Stimulated activated CD8-positive, alpha-beta memory T cell treated with anti-CD3 and anti-CD28 coated beads, Interleukin-4, amount 100 ng/mL, for 1 hour (primary cell): ENCODE data around the gene SUPT3H.

Experiments used
- DNase-seq, 2 donors: peaks; one replicate each; pipeline ENCODE4 v3.0.0-alpha.2; 2020; ENCODE audit warnings: low read depth in 2 of 2, low spot score in 1 of 2

SUPT3H gene

GRCh38 chr6:45012687-45013086 is 365.0 kb downstream of the SUPT3H start:
- no peak for DNase-seq

GRCh38 chr6:45009576-45009975 is 368.2 kb downstream of the SUPT3H start:
- DNase-seq: no peak

DNA sequence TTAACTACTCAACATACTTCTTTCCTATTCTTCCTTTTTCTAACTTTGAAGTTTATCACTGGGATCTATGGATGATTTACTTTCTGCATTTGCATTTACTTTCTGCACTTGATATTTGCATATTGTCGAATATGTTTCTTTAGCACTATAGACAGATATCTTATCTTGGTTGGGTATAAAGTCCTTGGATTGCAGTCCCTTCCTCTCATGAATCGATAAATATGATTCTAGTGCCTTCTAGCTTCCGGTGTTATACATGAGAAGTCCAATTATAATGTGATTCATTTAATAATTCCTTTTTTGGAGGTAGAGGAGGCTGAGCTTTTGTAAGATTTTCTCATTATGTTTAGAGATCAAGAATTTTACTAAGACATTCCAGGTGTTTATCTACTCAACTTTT is 370.8 kb downstream of the SUPT3H start:
- DNase-seq: no peak

DNA sequence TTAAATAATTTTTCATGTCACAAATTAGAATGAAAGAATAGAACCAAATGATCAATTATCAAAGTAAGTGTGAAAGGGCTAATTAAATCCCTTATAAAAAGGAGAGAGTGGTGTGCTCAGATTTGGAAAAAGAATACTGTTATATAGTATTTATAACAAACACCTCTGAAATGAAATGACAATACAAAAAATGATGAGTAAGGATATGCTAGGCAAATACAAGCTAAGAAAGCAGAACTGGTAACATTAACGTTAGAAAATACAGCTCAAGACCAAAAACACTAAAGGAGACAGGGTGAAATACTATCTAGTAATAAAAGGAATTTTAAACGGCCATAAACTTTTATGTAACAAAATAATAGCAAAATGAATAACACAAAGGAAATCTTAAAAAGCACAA is 373.8 kb downstream of the SUPT3H start:
- no peak for DNase-seq

DNA sequence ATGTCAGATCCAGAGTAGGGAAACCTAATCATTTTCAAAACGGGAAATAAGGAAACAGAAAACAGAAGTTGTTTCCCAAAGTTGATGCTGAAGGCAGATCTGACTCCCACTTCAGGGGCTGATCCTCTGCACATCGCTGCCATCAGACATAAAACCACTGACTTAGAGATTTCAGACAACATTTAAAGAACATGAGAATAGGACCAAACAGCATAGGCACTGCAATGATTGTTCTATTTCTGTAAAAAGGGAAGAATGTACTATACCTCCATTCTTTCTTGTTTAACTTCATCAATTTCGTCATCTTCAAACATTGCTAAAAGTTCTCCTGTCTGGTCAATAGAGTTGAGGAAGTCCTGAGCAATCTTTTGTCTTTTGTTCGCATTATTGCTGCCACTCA is 374.3 kb downstream of the SUPT3H start:
- no peak for DNase-seq

- no peak for DNase-seq
These were observed 375.2 kb downstream of the SUPT3H start for GRCh38 chr6:45002390-45003105.

GRCh38 chr6:45001663-45002062 is 376.1 kb downstream of the SUPT3H start:
- no peak for DNase-seq

- DNase-seq: no peak
These were observed 376.9 kb downstream of the SUPT3H start for GRCh38 chr6:45000833-45001232.

- DNase-seq: no peak
These were observed 378.7 kb downstream of the SUPT3H start for GRCh38 chr6:44999066-44999465.

GRCh38 chr6:44995486-44996132 is 382.1 kb downstream of the SUPT3H start:
- no peak for DNase-seq

DNA sequence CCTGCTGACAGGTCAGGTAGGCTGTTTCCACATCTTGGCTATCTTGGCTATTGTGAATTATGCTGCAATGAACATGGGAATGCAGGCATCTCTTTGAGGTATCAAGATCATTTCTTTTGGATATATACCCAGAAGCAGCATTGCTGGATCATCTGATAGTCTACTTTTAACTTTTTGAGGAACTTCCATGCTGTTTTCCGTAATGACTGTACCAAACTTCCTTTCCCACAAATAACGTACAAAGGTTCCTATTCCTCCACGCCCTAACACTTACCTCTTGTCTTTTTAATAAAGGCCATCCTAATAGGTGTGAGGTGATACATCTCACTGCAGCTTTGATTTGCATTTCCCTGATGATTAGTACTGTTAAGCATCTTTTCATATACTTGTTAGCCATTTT is 388.3 kb downstream of the SUPT3H start:
- no peak for DNase-seq

GRCh38 chr6:44985006-44985405 is 392.7 kb downstream of the SUPT3H start:
- no peak for DNase-seq

DNA sequence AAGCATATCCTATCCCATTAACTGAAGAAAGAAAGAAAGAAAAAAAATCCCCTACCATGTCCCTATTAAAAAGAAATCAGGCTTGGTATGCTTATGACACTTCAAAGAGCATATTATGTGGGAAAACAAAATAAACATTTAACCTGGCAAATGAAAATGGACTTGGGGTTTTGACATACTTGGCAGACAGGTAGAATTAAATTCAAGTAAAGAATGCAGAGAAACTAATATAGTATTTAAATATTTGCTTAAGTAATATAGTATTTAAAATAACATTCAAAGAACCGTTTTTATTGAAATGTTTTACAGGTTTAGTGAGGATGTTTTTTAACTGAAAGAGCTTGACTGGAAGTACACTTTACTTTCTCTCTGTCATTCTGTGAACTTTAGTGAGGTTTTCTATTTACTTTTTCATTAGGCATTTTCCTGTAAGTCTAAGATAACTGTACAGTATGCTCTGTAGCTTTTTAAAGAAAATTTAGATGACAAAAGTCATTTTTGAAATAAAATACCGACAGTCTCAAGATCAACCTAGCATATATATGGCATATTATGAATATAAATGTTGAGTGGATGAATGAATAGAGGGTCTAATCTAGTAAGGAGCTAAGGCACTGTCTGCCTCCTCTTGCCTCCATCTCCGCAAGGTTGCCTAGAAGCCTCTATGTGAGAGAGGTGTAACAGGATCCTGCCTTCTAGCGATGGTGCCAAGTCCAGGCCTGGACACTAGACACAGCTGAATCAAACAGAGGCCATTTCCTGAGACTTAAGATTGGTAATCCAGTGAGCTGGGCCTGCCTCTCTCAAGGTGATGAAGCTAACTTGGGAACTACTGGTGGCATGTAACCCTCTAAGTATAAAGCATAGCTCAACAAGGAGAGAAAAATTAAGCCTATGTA is 394.0 kb downstream of the SUPT3H start:
- DNase-seq: no peak

GRCh38 chr6:44980841-44981240 is 396.9 kb downstream of the SUPT3H start:
- DNase-seq: no peak

DNA sequence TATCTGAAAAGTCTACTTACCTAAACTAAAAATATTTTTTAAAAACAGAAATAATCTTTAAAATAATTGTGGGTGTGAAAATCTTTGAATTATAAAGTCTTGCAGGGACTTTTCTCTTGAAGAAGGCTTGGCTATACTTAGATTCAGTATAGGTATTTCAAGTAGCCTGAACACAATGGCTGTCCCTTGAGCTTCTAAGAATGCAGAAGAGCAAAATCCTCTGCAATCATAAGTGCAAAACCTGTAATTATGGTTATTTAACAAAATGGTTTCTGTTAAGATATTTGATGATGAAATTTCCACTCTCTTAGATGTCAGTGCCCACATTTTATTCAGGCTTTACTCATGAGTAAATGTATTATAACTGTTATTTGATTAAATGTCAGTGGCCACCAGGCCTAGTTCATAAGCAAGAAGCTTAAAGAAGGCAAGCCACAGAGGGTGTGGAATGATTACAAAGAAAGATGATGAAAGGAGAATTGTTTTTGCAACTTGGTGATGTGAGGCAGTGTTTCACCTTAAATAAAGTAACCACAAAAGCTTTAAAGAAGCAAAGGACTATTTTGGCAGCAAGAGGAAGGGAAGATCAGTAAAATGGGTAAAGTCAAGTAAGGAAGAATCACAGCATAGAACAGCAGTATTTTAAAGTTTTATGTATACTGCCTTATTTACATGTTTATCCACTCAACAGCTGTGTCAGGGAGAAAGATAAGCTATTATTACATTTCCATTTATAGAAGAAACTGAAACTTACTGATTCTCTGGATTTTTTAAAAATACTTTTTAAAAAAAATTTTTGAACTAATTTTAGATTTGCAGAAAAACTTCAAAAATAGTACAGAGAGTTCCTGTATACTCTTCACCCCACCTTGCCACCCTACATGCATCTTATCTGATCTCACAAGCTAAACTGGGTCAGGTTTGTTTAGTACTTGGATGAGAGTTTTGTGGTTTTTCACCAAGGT is 400.8 kb downstream of the SUPT3H start:
- no peak for DNase-seq

DNA sequence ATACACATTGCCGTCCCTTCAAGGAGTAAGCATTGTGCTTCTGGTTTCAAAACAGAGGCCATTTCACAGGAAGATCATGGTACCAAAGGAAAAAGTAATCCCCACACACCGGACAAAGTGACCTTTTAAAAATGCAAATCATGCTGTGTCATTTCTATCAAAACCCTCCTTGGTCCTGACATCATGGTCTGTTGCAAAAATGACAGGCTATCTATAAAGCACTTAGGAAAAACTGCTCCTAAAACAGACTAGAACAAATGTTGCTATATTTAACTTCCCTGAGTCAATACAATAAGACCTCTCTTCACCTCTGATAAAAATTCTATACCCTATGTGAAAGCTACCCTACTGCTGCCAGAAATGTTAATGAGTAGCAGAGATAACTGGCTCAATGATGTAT is 403.2 kb downstream of the SUPT3H start:
- no peak for DNase-seq

GRCh38 chr6:44972709-44973108 is 405.0 kb downstream of the SUPT3H start:
- no peak for DNase-seq

DNA sequence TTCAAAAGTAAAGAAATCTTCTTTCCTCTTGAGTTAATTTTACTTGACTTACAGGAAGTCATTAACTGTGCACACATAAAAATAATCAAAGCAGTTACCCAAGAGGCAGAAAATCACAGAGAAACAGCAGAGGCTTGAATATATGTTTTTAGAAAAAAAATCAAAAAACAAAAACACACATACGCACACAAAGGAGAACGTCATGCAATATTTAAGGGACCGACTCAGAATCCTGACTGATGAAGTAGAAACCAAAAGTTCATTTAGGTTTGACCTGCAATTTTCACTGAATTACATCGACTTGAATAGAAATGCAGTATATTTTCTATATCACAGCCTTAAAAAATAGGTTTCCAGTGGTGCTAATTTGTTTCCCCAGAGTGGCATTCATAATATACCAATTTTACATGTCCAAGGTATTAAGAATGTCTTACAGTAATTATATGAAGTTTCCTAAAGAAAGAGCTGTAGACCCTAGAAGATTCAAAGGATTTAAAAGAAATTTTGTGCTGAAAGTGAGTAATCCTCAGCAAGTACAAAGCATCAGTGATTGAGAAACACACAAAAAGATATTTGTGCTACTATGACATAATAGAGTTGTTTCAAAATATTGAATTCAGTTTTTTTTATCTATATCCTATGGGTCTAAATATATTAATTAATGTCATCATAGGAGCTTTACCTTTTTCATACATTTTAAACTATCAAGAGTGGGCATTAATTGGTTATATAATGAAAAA is 408.1 kb downstream of the SUPT3H start:
- DNase-seq: no peak

GRCh38 chr6:44967481-44967880 is 410.3 kb downstream of the SUPT3H start:
- no peak for DNase-seq

- DNase-seq: no peak
These were observed 411.2 kb downstream of the SUPT3H start for GRCh38 chr6:44966449-44967092.
